WTC11 (cell line): ENCODE measurements around the gene HTATIP2.

Experiments
- ESRRA ChIP-seq: sonication (generic); formaldehyde crosslinking; IDR thresholded peaks from 2 replicates; pipeline ENCODE4 v1.8.1; 2022; ENCODE audit warnings: mild to moderate bottlenecking, missing genetic modification reagents, borderline replicate concordance
- IRF2 ChIP-seq: sonication (generic); formaldehyde crosslinking; IDR thresholded peaks from 2 replicates; pipeline ENCODE4 v1.8.0; 2022; ENCODE audit warnings: low read depth, missing genetic modification reagents, borderline replicate concordance
- NR3C1 ChIP-seq: sonication (generic); formaldehyde crosslinking; conservative IDR thresholded peaks from 2 replicates; pipeline ENCODE4 v1.8.1; 2023; ENCODE audit warnings: low read depth, mild to moderate bottlenecking, missing genetic modification reagents
- SP1 ChIP-seq: sonication (generic); formaldehyde crosslinking; conservative IDR thresholded peaks from 2 replicates; pipeline ENCODE4 v1.8.1; 2022; ENCODE audit warnings: missing genetic modification reagents
- ZNF232 ChIP-seq: sonication (generic); formaldehyde crosslinking; IDR thresholded peaks from 2 replicates; pipeline ENCODE4 v1.8.0; 2022; ENCODE audit warnings: mild to moderate bottlenecking, missing genetic modification reagents
- TF ChIP-seq, protein P1 (sequence below): fragments of 200-600 bp; IDR thresholded peaks from 2 replicates; pipeline ENCODE4 v1.8.0; 2022; ENCODE audit warnings: antibody characterized with exemption
- TF ChIP-seq, protein P2 (sequence below): fragments of 250-450 bp; sonication (Bioruptor Pico); IDR thresholded peaks from 2 replicates; pipeline ENCODE4 v1.8.0; 2021; ENCODE audit warnings: mild to moderate bottlenecking
- TF ChIP-seq, protein P3 (sequence below): sonication (generic); formaldehyde crosslinking; IDR thresholded peaks from 2 replicates; pipeline ENCODE4 v1.8.0; 2022; ENCODE audit warnings: mild to moderate bottlenecking, missing genetic modification reagents
- TF ChIP-seq, protein P4 (sequence below): sonication (generic); formaldehyde crosslinking; IDR thresholded peaks from 2 replicates; pipeline ENCODE4 v1.8.0; 2023; ENCODE audit warnings: mild to moderate bottlenecking, missing genetic modification reagents
- TF ChIP-seq, protein P5 (sequence below): sonication (generic); formaldehyde crosslinking; IDR thresholded peaks from 2 replicates; pipeline ENCODE4 v1.8.1; 2023; ENCODE audit warnings: mild to moderate bottlenecking, missing genetic modification reagents, moderate library complexity
- TF ChIP-seq, protein P6 (sequence below): sonication (generic); formaldehyde crosslinking; IDR thresholded peaks from 2 replicates; pipeline ENCODE4 v1.8.0; 2023; ENCODE audit warnings: missing genetic modification reagents

DNA sequence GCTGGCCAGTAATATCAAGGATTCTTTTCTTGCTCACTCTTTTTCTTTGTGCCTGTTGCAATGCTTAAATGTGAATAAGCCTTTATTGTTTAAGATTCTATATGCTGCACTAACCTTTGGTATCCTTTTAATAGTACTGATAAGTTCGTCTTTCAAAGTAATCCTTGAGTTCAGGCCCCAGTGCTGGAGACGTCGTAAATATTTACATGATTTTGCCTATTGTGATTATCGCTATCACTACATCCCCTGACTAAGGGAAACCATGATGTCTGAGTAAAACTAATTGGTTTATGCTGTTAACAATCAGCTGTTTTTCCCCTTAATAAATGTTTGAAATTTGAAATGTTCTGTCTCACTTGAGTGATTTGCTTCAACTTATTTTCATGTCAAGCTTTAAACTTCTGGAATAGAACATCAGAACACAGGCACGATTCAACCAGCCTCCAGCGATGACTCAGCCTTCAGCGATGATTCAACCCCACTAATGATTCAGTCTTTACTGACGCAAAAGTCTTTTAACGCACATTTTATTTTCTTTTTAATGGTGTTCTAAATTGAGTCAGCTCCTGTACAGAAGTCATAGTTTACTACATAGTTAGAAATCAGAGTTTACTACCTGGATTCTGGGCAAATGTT lies 3.9 kb downstream of the HTATIP2 start:
- TF ChIP-seq NR3C1 (CRISPR knock-in tag) (no peak), SP1 (CRISPR knock-in tag) (no peak), ESRRA (CRISPR knock-in tag) (no peak), IRF2 (CRISPR knock-in tag) (no peak), ZNF232 (CRISPR knock-in tag) (no peak)
- TF ChIP-seq, protein P1, sequence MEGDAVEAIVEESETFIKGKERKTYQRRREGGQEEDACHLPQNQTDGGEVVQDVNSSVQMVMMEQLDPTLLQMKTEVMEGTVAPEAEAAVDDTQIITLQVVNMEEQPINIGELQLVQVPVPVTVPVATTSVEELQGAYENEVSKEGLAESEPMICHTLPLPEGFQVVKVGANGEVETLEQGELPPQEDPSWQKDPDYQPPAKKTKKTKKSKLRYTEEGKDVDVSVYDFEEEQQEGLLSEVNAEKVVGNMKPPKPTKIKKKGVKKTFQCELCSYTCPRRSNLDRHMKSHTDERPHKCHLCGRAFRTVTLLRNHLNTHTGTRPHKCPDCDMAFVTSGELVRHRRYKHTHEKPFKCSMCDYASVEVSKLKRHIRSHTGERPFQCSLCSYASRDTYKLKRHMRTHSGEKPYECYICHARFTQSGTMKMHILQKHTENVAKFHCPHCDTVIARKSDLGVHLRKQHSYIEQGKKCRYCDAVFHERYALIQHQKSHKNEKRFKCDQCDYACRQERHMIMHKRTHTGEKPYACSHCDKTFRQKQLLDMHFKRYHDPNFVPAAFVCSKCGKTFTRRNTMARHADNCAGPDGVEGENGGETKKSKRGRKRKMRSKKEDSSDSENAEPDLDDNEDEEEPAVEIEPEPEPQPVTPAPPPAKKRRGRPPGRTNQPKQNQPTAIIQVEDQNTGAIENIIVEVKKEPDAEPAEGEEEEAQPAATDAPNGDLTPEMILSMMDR = no peak
- TF ChIP-seq, protein P2, sequence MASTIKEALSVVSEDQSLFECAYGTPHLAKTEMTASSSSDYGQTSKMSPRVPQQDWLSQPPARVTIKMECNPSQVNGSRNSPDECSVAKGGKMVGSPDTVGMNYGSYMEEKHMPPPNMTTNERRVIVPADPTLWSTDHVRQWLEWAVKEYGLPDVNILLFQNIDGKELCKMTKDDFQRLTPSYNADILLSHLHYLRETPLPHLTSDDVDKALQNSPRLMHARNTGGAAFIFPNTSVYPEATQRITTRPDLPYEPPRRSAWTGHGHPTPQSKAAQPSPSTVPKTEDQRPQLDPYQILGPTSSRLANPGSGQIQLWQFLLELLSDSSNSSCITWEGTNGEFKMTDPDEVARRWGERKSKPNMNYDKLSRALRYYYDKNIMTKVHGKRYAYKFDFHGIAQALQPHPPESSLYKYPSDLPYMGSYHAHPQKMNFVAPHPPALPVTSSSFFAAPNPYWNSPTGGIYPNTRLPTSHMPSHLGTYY (CRISPR knock-in tag) = no peak
- TF ChIP-seq, protein P3, sequence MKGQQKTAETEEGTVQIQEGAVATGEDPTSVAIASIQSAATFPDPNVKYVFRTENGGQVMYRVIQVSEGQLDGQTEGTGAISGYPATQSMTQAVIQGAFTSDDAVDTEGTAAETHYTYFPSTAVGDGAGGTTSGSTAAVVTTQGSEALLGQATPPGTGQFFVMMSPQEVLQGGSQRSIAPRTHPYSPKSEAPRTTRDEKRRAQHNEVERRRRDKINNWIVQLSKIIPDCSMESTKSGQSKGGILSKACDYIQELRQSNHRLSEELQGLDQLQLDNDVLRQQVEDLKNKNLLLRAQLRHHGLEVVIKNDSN = no peak
- TF ChIP-seq, protein P4, sequence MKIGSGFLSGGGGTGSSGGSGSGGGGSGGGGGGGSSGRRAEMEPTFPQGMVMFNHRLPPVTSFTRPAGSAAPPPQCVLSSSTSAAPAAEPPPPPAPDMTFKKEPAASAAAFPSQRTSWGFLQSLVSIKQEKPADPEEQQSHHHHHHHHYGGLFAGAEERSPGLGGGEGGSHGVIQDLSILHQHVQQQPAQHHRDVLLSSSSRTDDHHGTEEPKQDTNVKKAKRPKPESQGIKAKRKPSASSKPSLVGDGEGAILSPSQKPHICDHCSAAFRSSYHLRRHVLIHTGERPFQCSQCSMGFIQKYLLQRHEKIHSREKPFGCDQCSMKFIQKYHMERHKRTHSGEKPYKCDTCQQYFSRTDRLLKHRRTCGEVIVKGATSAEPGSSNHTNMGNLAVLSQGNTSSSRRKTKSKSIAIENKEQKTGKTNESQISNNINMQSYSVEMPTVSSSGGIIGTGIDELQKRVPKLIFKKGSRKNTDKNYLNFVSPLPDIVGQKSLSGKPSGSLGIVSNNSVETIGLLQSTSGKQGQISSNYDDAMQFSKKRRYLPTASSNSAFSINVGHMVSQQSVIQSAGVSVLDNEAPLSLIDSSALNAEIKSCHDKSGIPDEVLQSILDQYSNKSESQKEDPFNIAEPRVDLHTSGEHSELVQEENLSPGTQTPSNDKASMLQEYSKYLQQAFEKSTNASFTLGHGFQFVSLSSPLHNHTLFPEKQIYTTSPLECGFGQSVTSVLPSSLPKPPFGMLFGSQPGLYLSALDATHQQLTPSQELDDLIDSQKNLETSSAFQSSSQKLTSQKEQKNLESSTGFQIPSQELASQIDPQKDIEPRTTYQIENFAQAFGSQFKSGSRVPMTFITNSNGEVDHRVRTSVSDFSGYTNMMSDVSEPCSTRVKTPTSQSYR = no peak
- TF ChIP-seq, protein P5, sequence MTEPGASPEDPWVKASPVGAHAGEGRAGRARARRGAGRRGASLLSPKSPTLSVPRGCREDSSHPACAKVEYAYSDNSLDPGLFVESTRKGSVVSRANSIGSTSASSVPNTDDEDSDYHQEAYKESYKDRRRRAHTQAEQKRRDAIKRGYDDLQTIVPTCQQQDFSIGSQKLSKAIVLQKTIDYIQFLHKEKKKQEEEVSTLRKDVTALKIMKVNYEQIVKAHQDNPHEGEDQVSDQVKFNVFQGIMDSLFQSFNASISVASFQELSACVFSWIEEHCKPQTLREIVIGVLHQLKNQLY (CRISPR knock-in tag) = no peak
- TF ChIP-seq, protein P6, sequence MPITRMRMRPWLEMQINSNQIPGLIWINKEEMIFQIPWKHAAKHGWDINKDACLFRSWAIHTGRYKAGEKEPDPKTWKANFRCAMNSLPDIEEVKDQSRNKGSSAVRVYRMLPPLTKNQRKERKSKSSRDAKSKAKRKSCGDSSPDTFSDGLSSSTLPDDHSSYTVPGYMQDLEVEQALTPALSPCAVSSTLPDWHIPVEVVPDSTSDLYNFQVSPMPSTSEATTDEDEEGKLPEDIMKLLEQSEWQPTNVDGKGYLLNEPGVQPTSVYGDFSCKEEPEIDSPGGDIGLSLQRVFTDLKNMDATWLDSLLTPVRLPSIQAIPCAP (CRISPR knock-in tag) = no peak
